ENCODE measurements around the gene ACE2.

Gene ACE2

DNA sequence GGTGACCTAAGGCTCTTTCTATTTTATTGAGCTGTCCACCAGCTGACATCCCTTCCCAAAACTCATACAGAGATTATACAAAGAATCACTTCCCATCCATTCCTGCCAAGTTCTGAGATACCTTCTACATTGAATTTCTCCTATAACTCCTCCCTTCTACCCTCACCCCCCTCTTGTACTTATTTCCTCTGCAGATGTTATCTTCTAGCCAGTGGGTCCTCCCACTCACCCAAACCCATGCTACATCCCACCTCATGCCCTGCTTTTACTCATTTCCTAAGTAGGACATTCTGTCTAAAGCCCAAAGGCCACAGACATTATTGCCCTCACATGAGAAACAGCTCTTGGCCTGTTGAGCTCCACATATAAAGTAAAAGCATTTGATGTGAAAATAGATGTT, 71.6 kb downstream of the ACE2 start:
- no peak overlapping the region for H4K12ac ChIP-seq (ENCODE audit: low read depth, low read length)
- H3K18ac ChIP-seq (ENCODE audit: low read length), result no peak overlapping the region
- H3K4ac ChIP-seq (ENCODE audit: low read depth, low read length), result no peak overlapping the region
- H4K8ac ChIP-seq (ENCODE audit: low read depth, low read length), result no peak overlapping the region
- no peak overlapping the region for H3K4me2 ChIP-seq (ENCODE audit: low read length)
- no peak overlapping the region for H3K9ac ChIP-seq (ENCODE audit: low read length)
- no peak overlapping the region for H2BK12ac ChIP-seq (ENCODE audit: low read length)
- H4K91ac ChIP-seq (ENCODE audit: low read depth, low read length), result no peak overlapping the region
- no peak overlapping the region for H2BK5ac ChIP-seq (ENCODE audit: low read depth, low read length, poor library complexity)
- no peaks in the 10 kb centered on the region for H3K36me3 ChIP-seq (ENCODE audit: control insufficient read depth in 1 of 2, insufficient read depth in 2 of 2, low read length in 2 of 2)
- H3K79me2 ChIP-seq (ENCODE audit: control insufficient read depth, insufficient read depth, low read length, poor library complexity), result no peaks in the 10 kb centered on the region
- H2AK5ac ChIP-seq (ENCODE audit: low read length), result no peak overlapping the region
- H3K14ac ChIP-seq (ENCODE audit: low read length), result no peak overlapping the region
- no peaks in the 10 kb centered on the region for H3K4me1 ChIP-seq (ENCODE audit: control insufficient read depth in 1 of 2, insufficient read depth in 2 of 2, low read length in 2 of 2)
- no peak overlapping the region for H3K4me3 ChIP-seq (ENCODE audit: low read depth, low read length)
- no peak overlapping the region for H3K23ac ChIP-seq (ENCODE audit: low read length)
- no peaks in the 10 kb centered on the region for H3K27me3 ChIP-seq (ENCODE audit: insufficient read depth, low read length)
- H2BK120ac ChIP-seq (ENCODE audit: insufficient read depth, low read length, poor library complexity), result no peak overlapping the region
- H3K9me3 ChIP-seq (ENCODE audit: insufficient read depth, low read depth, low read length), result no peaks in the 10 kb centered on the region
- no peak for DNase-seq
- H3K79me1 ChIP-seq (ENCODE audit: low read length), result no peaks in the 10 kb centered on the region
- H3K27ac ChIP-seq (ENCODE audit: low read depth, low read length), result no peak overlapping the region
- H2AFZ ChIP-seq (ENCODE audit: insufficient read depth, low read length, poor library complexity), result no peak overlapping the region

DNA sequence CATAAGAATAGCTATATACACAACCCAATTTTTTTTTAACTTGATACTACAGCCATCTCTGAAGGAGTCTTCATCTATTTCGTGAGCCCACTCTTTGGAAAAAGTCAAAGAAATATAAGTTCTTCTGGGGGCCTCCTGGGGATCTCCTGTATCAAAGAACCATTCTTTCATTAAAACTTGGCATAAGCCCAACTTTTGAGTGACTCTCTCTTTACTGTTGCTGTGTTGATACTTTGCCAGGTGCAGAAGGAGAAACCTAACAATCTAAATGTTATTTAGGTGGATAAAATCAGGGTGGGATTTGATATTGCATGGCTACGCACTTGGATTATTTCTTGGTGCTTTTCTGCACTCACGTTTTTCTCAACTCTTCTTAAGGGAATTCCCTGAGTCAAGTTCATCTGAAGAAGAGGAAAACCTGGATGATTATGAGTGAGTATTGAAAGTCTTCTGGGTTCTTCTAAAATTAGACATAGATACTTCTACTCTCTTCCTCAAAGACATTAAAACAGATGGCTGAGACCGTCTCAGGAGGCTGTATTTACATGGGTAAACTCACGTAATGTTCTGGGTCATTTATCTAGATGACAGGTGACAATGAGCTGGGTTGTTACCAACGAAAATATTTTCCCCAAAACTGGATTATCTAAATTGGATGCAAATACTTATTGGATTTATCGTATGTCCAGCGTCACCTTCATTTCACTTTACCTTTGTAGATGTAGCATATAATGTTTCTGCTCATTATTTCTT, 74.9 kb downstream of the ACE2 start:
- Histone ChIP-seq H3K23ac (ENCODE audit: low read length) (no peak overlapping the region), H2BK5ac (ENCODE audit: low read depth, low read length, poor library complexity) (no peak overlapping the region), H4K91ac (ENCODE audit: low read depth, low read length) (no peak overlapping the region), H3K18ac (ENCODE audit: low read length) (no peak overlapping the region), H3K27ac (ENCODE audit: low read depth, low read length) (no peak overlapping the region), H2AFZ (ENCODE audit: insufficient read depth, low read length, poor library complexity) (no peak overlapping the region), H2BK120ac (ENCODE audit: insufficient read depth, low read length, poor library complexity) (no peak overlapping the region), H3K9me3 (ENCODE audit: insufficient read depth, low read depth, low read length) (no peaks in the 10 kb centered on the region), H3K79me1 (ENCODE audit: low read length) (no peaks in the 10 kb centered on the region), H3K14ac (ENCODE audit: low read length) (no peak overlapping the region), H3K9ac (ENCODE audit: low read length) (no peak overlapping the region), H4K8ac (ENCODE audit: low read depth, low read length) (no peak overlapping the region), H2BK12ac (ENCODE audit: low read length) (no peak overlapping the region), H3K36me3 (ENCODE audit: control insufficient read depth in 1 of 2, insufficient read depth in 2 of 2, low read length in 2 of 2) (no peaks in the 10 kb centered on the region), H4K12ac (ENCODE audit: low read depth, low read length) (no peak overlapping the region), H2AK5ac (ENCODE audit: low read length) (no peak overlapping the region), H3K4ac (ENCODE audit: low read depth, low read length) (no peak overlapping the region), H3K79me2 (ENCODE audit: control insufficient read depth, insufficient read depth, low read length, poor library complexity) (no peaks in the 10 kb centered on the region), H3K4me1 (ENCODE audit: control insufficient read depth in 1 of 2, insufficient read depth in 2 of 2, low read length in 2 of 2) (no peaks in the 10 kb centered on the region), H3K4me3 (ENCODE audit: low read depth, low read length) (no peak overlapping the region), H3K27me3 (ENCODE audit: insufficient read depth, low read length) (no peaks in the 10 kb centered on the region), H3K4me2 (ENCODE audit: low read length) (no peak overlapping the region)
- no CpG with 5 or more reads among the region's 8 CpGs for WGBS (ENCODE audit: extremely low coverage, insufficient coverage, insufficient read length)
- no peak for DNase-seq

- Histone ChIP-seq H3K4me1 (ENCODE audit: control insufficient read depth in 1 of 2, insufficient read depth in 2 of 2, low read length in 2 of 2) (no peaks in the 10 kb centered on the region), H3K79me2 (ENCODE audit: control insufficient read depth, insufficient read depth, low read length, poor library complexity) (no peaks in the 10 kb centered on the region), H2BK12ac (ENCODE audit: low read length) (no peak overlapping the region), H3K14ac (ENCODE audit: low read length) (no peak overlapping the region), H3K27me3 (ENCODE audit: insufficient read depth, low read length) (no peaks in the 10 kb centered on the region), H3K9ac (ENCODE audit: low read length) (no peak overlapping the region), H3K36me3 (ENCODE audit: control insufficient read depth in 1 of 2, insufficient read depth in 2 of 2, low read length in 2 of 2) (no peaks in the 10 kb centered on the region), H3K18ac (ENCODE audit: low read length) (no peak overlapping the region), H4K91ac (ENCODE audit: low read depth, low read length) (no peak overlapping the region), H3K27ac (ENCODE audit: low read depth, low read length) (no peak overlapping the region), H4K12ac (ENCODE audit: low read depth, low read length) (no peak overlapping the region), H3K4me3 (ENCODE audit: low read depth, low read length) (no peak overlapping the region), H3K79me1 (ENCODE audit: low read length) (no peaks in the 10 kb centered on the region), H2AFZ (ENCODE audit: insufficient read depth, low read length, poor library complexity) (no peak overlapping the region), H3K9me3 (ENCODE audit: insufficient read depth, low read depth, low read length) (no peaks in the 10 kb centered on the region), H2AK5ac (ENCODE audit: low read length) (no peak overlapping the region), H3K4me2 (ENCODE audit: low read length) (no peak overlapping the region), H3K23ac (ENCODE audit: low read length) (no peak overlapping the region), H2BK5ac (ENCODE audit: low read depth, low read length, poor library complexity) (no peak overlapping the region), H4K8ac (ENCODE audit: low read depth, low read length) (no peak overlapping the region), H3K4ac (ENCODE audit: low read depth, low read length) (no peak overlapping the region), H2BK120ac (ENCODE audit: insufficient read depth, low read length, poor library complexity) (no peak overlapping the region)
- DNase-seq, result no peak
These were observed 76.3 kb downstream of the ACE2 start for GRCh38 chrX:15524417-15524816.

DNA sequence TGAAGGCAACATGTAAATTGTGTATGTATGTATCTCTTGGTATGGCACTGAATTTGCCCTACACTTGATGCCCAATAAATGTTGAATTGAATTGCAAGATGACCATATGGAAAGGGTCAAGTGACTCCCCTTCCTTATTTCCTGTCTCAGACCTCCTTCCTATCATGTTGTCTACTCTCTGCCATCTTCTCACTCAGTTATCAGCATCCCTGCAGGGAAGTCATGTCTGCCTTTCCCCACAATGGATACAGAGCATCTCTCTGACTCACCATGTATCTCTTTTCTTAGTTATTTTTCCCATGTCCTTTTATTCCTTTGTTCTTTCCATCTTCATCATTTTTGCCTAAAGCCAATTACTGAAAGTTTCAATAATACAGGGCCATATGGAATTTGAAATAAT, 77.7 kb downstream of the ACE2 start:
- no peaks in the 10 kb centered on the region for H3K27me3 ChIP-seq (ENCODE audit: insufficient read depth, low read length)
- no peak overlapping the region for H3K14ac ChIP-seq (ENCODE audit: low read length)
- no peak overlapping the region for H3K9ac ChIP-seq (ENCODE audit: low read length)
- H3K79me2 ChIP-seq (ENCODE audit: control insufficient read depth, insufficient read depth, low read length, poor library complexity), result no peaks in the 10 kb centered on the region
- H3K36me3 ChIP-seq (ENCODE audit: control insufficient read depth in 1 of 2, insufficient read depth in 2 of 2, low read length in 2 of 2), result no peaks in the 10 kb centered on the region
- no peak overlapping the region for H3K4me2 ChIP-seq (ENCODE audit: low read length)
- no peak overlapping the region for H2AFZ ChIP-seq (ENCODE audit: insufficient read depth, low read length, poor library complexity)
- H3K23ac ChIP-seq (ENCODE audit: low read length), result no peak overlapping the region
- H3K4me1 ChIP-seq (ENCODE audit: control insufficient read depth in 1 of 2, insufficient read depth in 2 of 2, low read length in 2 of 2), result no peaks in the 10 kb centered on the region
- no peak overlapping the region for H3K27ac ChIP-seq (ENCODE audit: low read depth, low read length)
- H4K8ac ChIP-seq (ENCODE audit: low read depth, low read length), result no peak overlapping the region
- H4K91ac ChIP-seq (ENCODE audit: low read depth, low read length), result no peak overlapping the region
- DNase-seq, result no peak
- H3K79me1 ChIP-seq (ENCODE audit: low read length), result no peaks in the 10 kb centered on the region
- no peak overlapping the region for H2AK5ac ChIP-seq (ENCODE audit: low read length)
- no peak overlapping the region for H2BK120ac ChIP-seq (ENCODE audit: insufficient read depth, low read length, poor library complexity)
- no peak overlapping the region for H3K18ac ChIP-seq (ENCODE audit: low read length)
- H4K12ac ChIP-seq (ENCODE audit: low read depth, low read length), result no peak overlapping the region
- H3K4ac ChIP-seq (ENCODE audit: low read depth, low read length), result no peak overlapping the region
- no peak overlapping the region for H2BK12ac ChIP-seq (ENCODE audit: low read length)
- H3K9me3 ChIP-seq (ENCODE audit: insufficient read depth, low read depth, low read length), result no peaks in the 10 kb centered on the region
- no peak overlapping the region for H3K4me3 ChIP-seq (ENCODE audit: low read depth, low read length)
- no peak overlapping the region for H2BK5ac ChIP-seq (ENCODE audit: low read depth, low read length, poor library complexity)
